ENCODE measurements around the gene TECRL.

DNA sequence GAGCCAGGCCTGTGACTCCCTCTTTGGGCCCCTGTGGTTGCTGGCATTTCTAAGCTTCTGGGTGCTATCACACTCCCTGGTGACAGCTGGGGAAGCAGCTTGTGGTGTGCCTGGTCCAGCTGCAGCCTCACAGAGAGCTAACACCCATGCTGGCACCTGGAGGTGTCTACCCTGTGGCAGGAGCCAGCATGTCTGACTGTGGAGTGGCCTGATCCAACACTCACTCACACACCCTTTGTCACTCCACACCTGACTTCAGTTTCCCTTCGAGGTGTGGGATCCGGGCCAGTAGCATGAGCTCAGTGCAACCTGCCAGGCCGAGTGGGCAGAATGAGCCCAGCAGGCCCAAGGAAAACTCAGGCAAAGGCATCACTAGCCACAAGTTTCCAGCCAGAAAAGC, 67.5 kb downstream of the TECRL start:
- no peak for TF ChIP-seq GATA2 (IDR thresholded peaks at IDR 0.05; ENCODE audit: low read depth, low read length)
- TF ChIP-seq GATA3 (IDR thresholded peaks at IDR 0.05; ENCODE audit: low read depth, low read length): no peak

Measured in SH-SY5Y (cell line).